T-helper 22 cell (primary cell): Measurements from ENCODE around the gene MUC2.

ENCODE experiments used
- DNase-seq: peaks from one replicate; pipeline ENCODE4 v3.0.0-alpha.2; 2020; ENCODE audit warnings: low read depth

The MUC2 gene

GRCh38 chr11:1087961-1088926, 13.6 kb downstream of the MUC2 start:
- DNase-seq, result no peak

- DNase-seq, result no peak
These were observed 14.5 kb downstream of the MUC2 start for GRCh38 chr11:1088927-1089737.

- no peak for DNase-seq
These were observed 15.3 kb downstream of the MUC2 start for GRCh38 chr11:1089738-1090599.

GRCh38 chr11:1090600-1091331, 16.1 kb downstream of the MUC2 start:
- no peak for DNase-seq

- DNase-seq, result no peak
These were observed 16.8 kb downstream of the MUC2 start for GRCh38 chr11:1091332-1092083.

- no peak for DNase-seq
These were observed 17.5 kb downstream of the MUC2 start for GRCh38 chr11:1092145-1092670.

GRCh38 chr11:1092919-1093318, 18.2 kb downstream of the MUC2 start:
- DNase-seq, result no peak

- no peak for DNase-seq
These were observed 25.1 kb downstream of the MUC2 start for GRCh38 chr11:1099519-1100355.

GRCh38 chr11:1100417-1101245, 26.0 kb downstream of the MUC2 start:
- DNase-seq, result no peak

- no peak for DNase-seq
These were observed 26.8 kb downstream of the MUC2 start for GRCh38 chr11:1101318-1102089.

GRCh38 chr11:1102221-1102971, 27.7 kb downstream of the MUC2 start:
- DNase-seq, result no peak

GRCh38 chr11:1102996-1103395, 28.3 kb downstream of the MUC2 start:
- DNase-seq, result no peak

- no peak for DNase-seq
These were observed 29.0 kb downstream of the MUC2 start for GRCh38 chr11:1103401-1104360.

- DNase-seq, result no peak
These were observed 29.9 kb downstream of the MUC2 start for GRCh38 chr11:1104411-1105182.

GRCh38 chr11:1105183-1105565, 30.5 kb downstream of the MUC2 start:
- no peak for DNase-seq
